ENCODE results near the gene ARHGAP26. TPM values are rescaled to one million over a fixed set of nuclear protein-coding genes. Genes with fewer than 3 reads are reported as not detected.

Gene ARHGAP26
- total and polyA plus RNA-seq, 4 donors, result 1.8 to 16.7 (median 4.1) TPM

DNA sequence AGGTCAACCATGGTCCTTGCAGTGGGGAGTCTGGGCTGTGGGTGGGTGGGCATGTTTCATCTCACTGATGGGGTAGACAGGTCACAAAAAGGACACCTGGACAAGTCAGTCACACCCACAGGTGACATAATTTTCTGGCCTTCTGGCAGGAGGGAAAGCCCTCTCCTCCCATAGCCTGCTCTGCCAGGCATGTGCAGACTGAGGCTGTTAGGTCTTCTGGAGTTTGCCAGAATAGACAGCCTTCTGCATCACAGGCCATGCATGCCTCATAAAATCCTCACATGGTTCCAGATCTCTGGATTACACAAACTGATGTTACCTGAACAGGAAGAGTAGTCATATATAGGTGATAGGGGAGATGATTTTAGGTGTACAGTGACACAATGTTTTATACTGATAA lies 49.1 kb downstream of the ARHGAP26 start:
- Histone ChIP-seq H3K9me3 (ENCODE audit: control insufficient read depth in 4 of 4, low read length in 3 of 4) (no peaks in the 10 kb centered on the region), H3K4me3 (ENCODE audit: low read depth in 1 of 3, low read length in 3 of 3) (no peak overlapping the region), H3K27me3 (ENCODE audit: control insufficient read depth in 4 of 4, insufficient read depth in 4 of 4, low read length in 3 of 4) (no peaks in the 10 kb centered on the region), H3K9ac (ENCODE audit: low read depth in 1 of 2, low read length in 2 of 2) (no peak overlapping the region), H3K4me1 (ENCODE audit: control insufficient read depth in 4 of 4, insufficient read depth in 4 of 4, low read length in 3 of 4) (peaks cover 11 to 70% (median 56%) of the 10 kb centered on the region in 4 donors), H3K27ac (ENCODE audit: low read depth in 1 of 2, low read length in 2 of 2) (peak overlapping the region; percentile 33 to 40), H3K36me3 (ENCODE audit: control insufficient read depth in 4 of 4, insufficient read depth in 3 of 4, low read depth in 1 of 4, low read length in 3 of 4) (no peaks in the 10 kb centered on the region)
- no peak for DNase-seq (ENCODE audit: low spot score)
- TF ChIP-seq CTCF (IDR thresholded peaks at IDR 0.05; ENCODE audit: low read depth, low read length, missing input control) (no peak), SP1 (IDR thresholded peaks at IDR 0.05) (no peak), FOXA2 (IDR thresholded peaks at IDR 0.05) (no peak), MAX (IDR thresholded peaks at IDR 0.05) (no peak), GABPA (IDR thresholded peaks at IDR 0.05 in 1 of 2, conservative IDR thresholded peaks at IDR 0.05 in 1 of 2) (no peak), EGR1 (IDR thresholded peaks at IDR 0.05; ENCODE audit: low read depth in 2 of 2) (no peak), HNF4G (IDR thresholded peaks at IDR 0.05) (no peak), NR2F2 (IDR thresholded peaks at IDR 0.05) (no peak), JUND (IDR thresholded peaks at IDR 0.05) (no peak), YY1 (IDR thresholded peaks at IDR 0.05) (no peak), ZBTB33 (IDR thresholded peaks at IDR 0.05) (no peak)
- TF ChIP-seq, protein P1, sequence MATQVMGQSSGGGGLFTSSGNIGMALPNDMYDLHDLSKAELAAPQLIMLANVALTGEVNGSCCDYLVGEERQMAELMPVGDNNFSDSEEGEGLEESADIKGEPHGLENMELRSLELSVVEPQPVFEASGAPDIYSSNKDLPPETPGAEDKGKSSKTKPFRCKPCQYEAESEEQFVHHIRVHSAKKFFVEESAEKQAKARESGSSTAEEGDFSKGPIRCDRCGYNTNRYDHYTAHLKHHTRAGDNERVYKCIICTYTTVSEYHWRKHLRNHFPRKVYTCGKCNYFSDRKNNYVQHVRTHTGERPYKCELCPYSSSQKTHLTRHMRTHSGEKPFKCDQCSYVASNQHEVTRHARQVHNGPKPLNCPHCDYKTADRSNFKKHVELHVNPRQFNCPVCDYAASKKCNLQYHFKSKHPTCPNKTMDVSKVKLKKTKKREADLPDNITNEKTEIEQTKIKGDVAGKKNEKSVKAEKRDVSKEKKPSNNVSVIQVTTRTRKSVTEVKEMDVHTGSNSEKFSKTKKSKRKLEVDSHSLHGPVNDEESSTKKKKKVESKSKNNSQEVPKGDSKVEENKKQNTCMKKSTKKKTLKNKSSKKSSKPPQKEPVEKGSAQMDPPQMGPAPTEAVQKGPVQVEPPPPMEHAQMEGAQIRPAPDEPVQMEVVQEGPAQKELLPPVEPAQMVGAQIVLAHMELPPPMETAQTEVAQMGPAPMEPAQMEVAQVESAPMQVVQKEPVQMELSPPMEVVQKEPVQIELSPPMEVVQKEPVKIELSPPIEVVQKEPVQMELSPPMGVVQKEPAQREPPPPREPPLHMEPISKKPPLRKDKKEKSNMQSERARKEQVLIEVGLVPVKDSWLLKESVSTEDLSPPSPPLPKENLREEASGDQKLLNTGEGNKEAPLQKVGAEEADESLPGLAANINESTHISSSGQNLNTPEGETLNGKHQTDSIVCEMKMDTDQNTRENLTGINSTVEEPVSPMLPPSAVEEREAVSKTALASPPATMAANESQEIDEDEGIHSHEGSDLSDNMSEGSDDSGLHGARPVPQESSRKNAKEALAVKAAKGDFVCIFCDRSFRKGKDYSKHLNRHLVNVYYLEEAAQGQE (IDR thresholded peaks at IDR 0.05), result no peak

DNA sequence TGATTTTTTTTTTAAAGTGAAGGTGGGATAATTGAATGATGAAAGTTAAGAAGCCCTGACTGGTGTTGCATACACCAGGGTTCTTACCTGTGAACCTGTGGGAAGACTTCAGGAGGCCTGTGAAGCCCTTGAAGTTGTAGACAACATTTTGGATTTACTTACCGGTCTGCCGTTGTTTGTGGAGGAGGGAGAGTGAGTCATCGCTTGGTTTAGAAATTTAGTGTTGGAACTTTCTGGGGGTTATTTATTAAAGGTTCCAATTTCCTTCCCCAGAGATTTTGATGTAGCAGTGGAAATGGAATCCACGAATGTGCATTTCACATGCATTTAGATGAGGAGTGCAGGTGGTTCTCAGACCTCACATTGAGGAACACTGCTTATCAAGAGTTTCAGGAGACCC lies 49.6 kb downstream of the ARHGAP26 start:
- WGBS, result 55% methylated on average over 4 of the region's 4 CpGs
- Histone ChIP-seq H3K27ac (ENCODE audit: low read depth in 1 of 2, low read length in 2 of 2) (peak overlapping the region in 1 of 2 donors; percentile 40), H3K4me1 (ENCODE audit: control insufficient read depth in 4 of 4, insufficient read depth in 4 of 4, low read length in 3 of 4) (peaks cover 9 to 68% (median 55%) of the 10 kb centered on the region in 4 donors), H3K4me3 (ENCODE audit: low read depth in 1 of 3, low read length in 3 of 3) (no peak overlapping the region), H3K9ac (ENCODE audit: low read depth in 1 of 2, low read length in 2 of 2) (no peak overlapping the region), H3K27me3 (ENCODE audit: control insufficient read depth in 4 of 4, insufficient read depth in 4 of 4, low read length in 3 of 4) (no peaks in the 10 kb centered on the region), H3K36me3 (ENCODE audit: control insufficient read depth in 4 of 4, insufficient read depth in 3 of 4, low read depth in 1 of 4, low read length in 3 of 4) (no peaks in the 10 kb centered on the region), H3K9me3 (ENCODE audit: control insufficient read depth in 4 of 4, low read length in 3 of 4) (no peaks in the 10 kb centered on the region)
- DNase-seq (ENCODE audit: low spot score), result no peak
- TF ChIP-seq JUND (IDR thresholded peaks at IDR 0.05) (peak in 1 of 2 donors; percentile 57), RXRA (IDR thresholded peaks at IDR 0.05) (no peak)

All from liver (tissue), 9 donors.